Forelimb muscle (tissue), 1 donor: ENCODE measurements around the gene PAX6. TPM values are rescaled to one million over a fixed set of nuclear protein-coding genes. Genes with fewer than 3 reads are reported as not detected.

Experiments used
- DNase-seq: peaks from one replicate; pipeline ENCODE4 v3.0.0-alpha.2; 2013; ENCODE audit warnings: low read depth
- polyA plus RNA-seq: library from polyadenylated mRNA; unstranded; fragments of 120-200 nt; gene quantifications from one replicate; pipeline ENCODE4 v1.2.1, GENCODE V29; 2013; ENCODE audit not compliant: insufficient read length

The PAX6 gene
- polyA plus RNA-seq, 1 donor: 0.85 TPM

- no peak for DNase-seq
Measured at GRCh38 chr11:31822927-31823643, 12.0 kb upstream of the PAX6 start.

- no peak for DNase-seq
Measured at GRCh38 chr11:31822175-31822926, 11.2 kb upstream of the PAX6 start.

- no peak for DNase-seq
Measured at GRCh38 chr11:31821766-31822165, 10.6 kb upstream of the PAX6 start.

- DNase-seq: no peak
Measured at GRCh38 chr11:31821235-31821764, 10.2 kb upstream of the PAX6 start.

GRCh38 chr11:31820438-31820818, 9.3 kb upstream of the PAX6 start:
- DNase-seq: no peak

GRCh38 chr11:31819621-31820437, 8.7 kb upstream of the PAX6 start:
- no peak for DNase-seq

- no peak for DNase-seq
Measured at GRCh38 chr11:31818874-31819331, 7.8 kb upstream of the PAX6 start.

- no peak for DNase-seq
Measured at GRCh38 chr11:31818425-31818755, 7.3 kb upstream of the PAX6 start.

- no peak for DNase-seq
Measured at GRCh38 chr11:31817621-31818424, 6.7 kb upstream of the PAX6 start.

- DNase-seq: no peak
Measured at GRCh38 chr11:31817054-31817620, 6.0 kb upstream of the PAX6 start.

GRCh38 chr11:31816468-31817053, 5.4 kb upstream of the PAX6 start:
- DNase-seq: no peak

GRCh38 chr11:31815711-31816467, 4.8 kb upstream of the PAX6 start:
- no peak for DNase-seq

- DNase-seq: no peak
Measured at GRCh38 chr11:31814176-31814868, 3.2 kb upstream of the PAX6 start.

- no peak for DNase-seq
Measured at GRCh38 chr11:31813391-31814175, 2.5 kb upstream of the PAX6 start.

GRCh38 chr11:31812383-31813381, 1.6 kb upstream of the PAX6 start:
- DNase-seq: no peak

GRCh38 chr11:31809857-31810778, 1.0 kb downstream of the PAX6 start:
- DNase-seq: no peak
